GM23248 (cell line): ENCODE results near the gene TEPSIN.

ENCODE experiments used
- EZH2 ChIP-seq: fragments of 200-600 bp; sonication (generic); IDR thresholded peaks from 2 replicates; pipeline ENCODE4 v1.6.1; 2018; ENCODE audit warnings: antibody characterized with exemption, mild to moderate bottlenecking; ENCODE audit not compliant: insufficient read depth, poor library complexity, severe bottlenecking
- EZH2phosphoT487 ChIP-seq: fragments of 200-600 bp; sonication (generic); IDR thresholded peaks from 2 replicates; pipeline ENCODE4 v1.6.1; 2018; ENCODE audit warnings: antibody characterized with exemption, moderate library complexity, mild to moderate bottlenecking, low read depth; ENCODE audit not compliant: insufficient read depth

GRCh38 chr17:81239714-81240555 lies 1.1 kb upstream of the TEPSIN start:
- TF ChIP-seq EZH2phosphoT487: no peak
- TF ChIP-seq EZH2: no peak
